Inflammatory macrophage treated with lipopolysaccharide for 4 hours (primary cell): Measurements from ENCODE around the gene BMP8B.
"Not testable (repeated sequence)": the region's sequence is repeated elsewhere in the genome, so short reads cannot be mapped to it uniquely, and the experiment has no call there.

Experiments
- DNase-seq: peaks from one replicate; pipeline ENCODE4 v3.0.0-alpha.2; 2020

The BMP8B gene

GRCh38 chr1:39808784-39809517 is 20.3 kb upstream of the BMP8B start:
- DNase-seq = no peak

GRCh38 chr1:39805385-39805784 is 16.7 kb upstream of the BMP8B start:
- DNase-seq = peak; percentile 6

- DNase-seq = no peak
Measured at GRCh38 chr1:39802496-39803260, 14.0 kb upstream of the BMP8B start.

- no peak for DNase-seq
Measured at GRCh38 chr1:39800471-39800835, 11.8 kb upstream of the BMP8B start.

GRCh38 chr1:39799770-39800470 is 11.3 kb upstream of the BMP8B start:
- DNase-seq = peak; percentile 48

GRCh38 chr1:39798859-39799769 is 10.4 kb upstream of the BMP8B start:
- peak; percentile 88 for DNase-seq

- no peak for DNase-seq
Measured at GRCh38 chr1:39795651-39796050, 7.0 kb upstream of the BMP8B start.

GRCh38 chr1:39791838-39792237 is 3.2 kb upstream of the BMP8B start:
- DNase-seq = no peak

- no peak for DNase-seq
Measured at GRCh38 chr1:39789571-39790110, 976 bp upstream of the BMP8B start.

GRCh38 chr1:39788426-39788757 is 273 bp downstream of the BMP8B start:
- no peak for DNase-seq

- not testable (repeated sequence) for DNase-seq
Measured at GRCh38 chr1:39787964-39788363, 701 bp downstream of the BMP8B start.

GRCh38 chr1:39787468-39787867 is 1.2 kb downstream of the BMP8B start:
- DNase-seq = no peak

- DNase-seq = not testable (repeated sequence)
Measured at GRCh38 chr1:39787108-39787375, 1.6 kb downstream of the BMP8B start.

GRCh38 chr1:39786303-39787107 is 2.2 kb downstream of the BMP8B start:
- not testable (repeated sequence) for DNase-seq

GRCh38 chr1:39782685-39783084 is 6.0 kb downstream of the BMP8B start:
- DNase-seq = not testable (repeated sequence)

- no peak for DNase-seq
Measured at GRCh38 chr1:39782103-39782502, 6.6 kb downstream of the BMP8B start.

- no peak for DNase-seq
Measured at GRCh38 chr1:39781349-39781715, 7.3 kb downstream of the BMP8B start.

- no peak for DNase-seq
Measured at GRCh38 chr1:39779821-39780220, 8.8 kb downstream of the BMP8B start.

- no peak for DNase-seq
Measured at GRCh38 chr1:39779137-39779536, 9.5 kb downstream of the BMP8B start.

- not testable (repeated sequence) for DNase-seq
Measured at GRCh38 chr1:39778463-39779099, 10.1 kb downstream of the BMP8B start.

GRCh38 chr1:39777896-39778295 is 10.8 kb downstream of the BMP8B start:
- DNase-seq = not testable (repeated sequence)
